ENCODE data around the gene RGL4. TPM values are rescaled to one million over a fixed set of nuclear protein-coding genes. Genes with fewer than 3 reads are reported as not detected.

The RGL4 gene
- total RNA-seq, 1 experiment from 2014 or later = not detected

DNA sequence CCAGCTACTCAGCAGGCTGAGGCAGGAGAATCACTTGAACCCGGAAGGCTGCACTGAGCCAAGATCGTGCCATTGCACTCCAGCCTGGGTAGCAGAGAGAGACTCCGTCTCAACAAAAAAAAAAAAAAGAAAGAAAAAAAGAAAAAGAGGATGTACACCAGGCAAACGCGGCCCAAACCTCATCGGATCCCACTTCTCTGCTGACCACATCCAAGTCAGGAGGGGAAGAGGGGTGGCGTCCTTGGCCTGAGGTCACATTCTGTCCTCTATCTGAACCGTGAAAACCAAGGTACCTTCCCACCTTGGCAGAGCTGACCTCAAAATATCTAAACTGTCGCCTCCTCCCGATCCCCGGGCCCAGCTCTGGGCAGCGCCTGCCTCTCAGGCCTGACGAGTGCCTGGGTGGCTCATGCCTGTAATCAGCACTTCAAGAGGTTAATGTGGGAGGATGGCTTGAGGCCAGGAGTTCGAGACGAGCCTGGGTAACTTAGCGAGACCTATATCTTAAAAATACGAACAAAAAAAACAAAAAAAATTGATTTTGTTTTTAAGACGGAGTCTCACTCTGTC lies 25.1 kb downstream of the RGL4 start:
- no TSS peak for BruUV-seq (replicated peaks)
- intact Hi-C loops (cut with micrococcal nuclease; ENCODE audit: unreplicated experiment) = no loop called here
- H3K9me3 ChIP-seq (ENCODE audit: low read depth, low read length, poor library complexity, severe bottlenecking) = no peaks in the 10 kb centered on the region
- no peak overlapping the region for H3K27ac ChIP-seq (ENCODE audit: low read depth, low read length, poor library complexity, severe bottlenecking)
- ChIA-PET POLR2A (ENCODE audit: low non-redundant PET) (no interaction called here), CTCF (no interaction called here)
- H3K27me3 ChIP-seq (replicated peaks; ENCODE audit: insufficient read depth, low read depth, low read length, poor library complexity) = no peaks in the 10 kb centered on the region
- peaks cover 8% of the 10 kb centered on the region for H3K36me3 ChIP-seq (ENCODE audit: insufficient read depth, low read length, poor library complexity, severe bottlenecking)
- TF ChIP-seq, protein P1, sequence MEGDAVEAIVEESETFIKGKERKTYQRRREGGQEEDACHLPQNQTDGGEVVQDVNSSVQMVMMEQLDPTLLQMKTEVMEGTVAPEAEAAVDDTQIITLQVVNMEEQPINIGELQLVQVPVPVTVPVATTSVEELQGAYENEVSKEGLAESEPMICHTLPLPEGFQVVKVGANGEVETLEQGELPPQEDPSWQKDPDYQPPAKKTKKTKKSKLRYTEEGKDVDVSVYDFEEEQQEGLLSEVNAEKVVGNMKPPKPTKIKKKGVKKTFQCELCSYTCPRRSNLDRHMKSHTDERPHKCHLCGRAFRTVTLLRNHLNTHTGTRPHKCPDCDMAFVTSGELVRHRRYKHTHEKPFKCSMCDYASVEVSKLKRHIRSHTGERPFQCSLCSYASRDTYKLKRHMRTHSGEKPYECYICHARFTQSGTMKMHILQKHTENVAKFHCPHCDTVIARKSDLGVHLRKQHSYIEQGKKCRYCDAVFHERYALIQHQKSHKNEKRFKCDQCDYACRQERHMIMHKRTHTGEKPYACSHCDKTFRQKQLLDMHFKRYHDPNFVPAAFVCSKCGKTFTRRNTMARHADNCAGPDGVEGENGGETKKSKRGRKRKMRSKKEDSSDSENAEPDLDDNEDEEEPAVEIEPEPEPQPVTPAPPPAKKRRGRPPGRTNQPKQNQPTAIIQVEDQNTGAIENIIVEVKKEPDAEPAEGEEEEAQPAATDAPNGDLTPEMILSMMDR (conservative IDR thresholded peaks at IDR 0.05; ENCODE audit: low read depth, low read length) = no peak
- TF ChIP-seq EZH2 (IDR thresholded peaks at IDR 0.05; ENCODE audit: borderline replicate concordance, low read depth, low read length, poor library complexity, severe bottlenecking) = no peak
- DNase-seq (ENCODE audit: low spot score) = no peak
- H3K4me1 ChIP-seq (ENCODE audit: insufficient read depth, low read length, poor library complexity, severe bottlenecking) = peaks cover 4% of the 10 kb centered on the region
- H3K4me3 ChIP-seq (ENCODE audit: low read depth, low read length, poor library complexity, severe bottlenecking) = peak overlapping the region; percentile 89

GRCh38 chr22:23716811-23717801 lies 26.3 kb downstream of the RGL4 start:
- TSS peak; percentile 50 for BruUV-seq (replicated peaks)
- Histone ChIP-seq H3K27ac (ENCODE audit: low read depth, low read length, poor library complexity, severe bottlenecking) (peak overlapping the region; percentile 84), H3K4me3 (ENCODE audit: low read depth, low read length, poor library complexity, severe bottlenecking) (peak overlapping the region; percentile 89), H3K27me3 (replicated peaks; ENCODE audit: insufficient read depth, low read depth, low read length, poor library complexity) (no peaks in the 10 kb centered on the region), H3K36me3 (ENCODE audit: insufficient read depth, low read length, poor library complexity, severe bottlenecking) (peaks cover 8% of the 10 kb centered on the region), H3K4me1 (ENCODE audit: insufficient read depth, low read length, poor library complexity, severe bottlenecking) (peaks cover 4% of the 10 kb centered on the region), H3K9me3 (ENCODE audit: low read depth, low read length, poor library complexity, severe bottlenecking) (no peaks in the 10 kb centered on the region)
- ChIA-PET POLR2A (ENCODE audit: low non-redundant PET) (interaction anchor here (0.6 kb wide), 1 partner anchor 70 kb away, joined by 3 read pairs; no protein-coding TSS in a partner anchor), CTCF (no interaction called here)
- peak; percentile 94 for DNase-seq (ENCODE audit: low spot score)
- TF ChIP-seq, protein P1 (conservative IDR thresholded peaks at IDR 0.05; ENCODE audit: low read depth, low read length) = no peak
- TF ChIP-seq EZH2 (IDR thresholded peaks at IDR 0.05; ENCODE audit: borderline replicate concordance, low read depth, low read length, poor library complexity, severe bottlenecking) = no peak
- intact Hi-C loops (cut with micrococcal nuclease; ENCODE audit: unreplicated experiment) = no loop called here

DNA sequence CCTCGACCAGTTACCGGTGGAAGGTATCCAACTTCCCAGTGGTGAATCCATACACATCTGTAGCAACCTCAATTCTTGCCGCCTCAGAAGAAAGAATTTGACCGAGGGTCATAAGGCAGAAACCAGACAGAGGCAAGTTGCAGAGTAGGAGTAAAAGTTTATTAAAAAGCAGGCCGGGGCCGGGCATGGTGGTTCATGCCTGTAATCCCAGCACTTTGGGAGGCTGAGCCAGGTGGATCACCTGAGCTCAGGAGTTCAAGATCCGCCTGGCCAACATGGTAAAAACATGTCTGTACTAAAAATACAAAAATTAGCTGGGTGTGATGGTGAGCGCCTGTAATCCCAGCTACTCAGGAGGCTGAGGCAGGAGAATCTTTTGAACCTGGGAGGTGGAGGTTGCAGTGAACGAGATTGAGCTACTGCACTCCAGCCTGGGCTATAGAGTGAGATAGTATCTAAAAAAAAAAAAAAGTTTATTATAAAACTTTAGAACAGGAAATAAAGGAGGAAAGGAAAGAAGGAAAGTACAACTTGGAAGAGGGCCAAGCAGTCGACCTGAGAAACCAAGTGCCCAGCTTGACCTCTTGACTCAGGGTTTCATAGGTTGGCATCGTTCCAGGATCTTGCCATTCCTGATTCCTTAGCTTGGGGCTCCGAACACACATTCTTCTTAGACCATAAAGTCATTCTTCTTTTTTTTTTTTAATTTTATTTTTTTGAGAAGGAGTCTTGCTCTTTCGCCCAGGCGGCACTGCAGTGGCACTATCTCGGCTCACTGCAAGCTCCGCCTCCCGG lies 27.8 kb downstream of the RGL4 start:
- Histone ChIP-seq H3K4me3 (ENCODE audit: low read depth, low read length, poor library complexity, severe bottlenecking) (no peak overlapping the region), H3K36me3 (ENCODE audit: insufficient read depth, low read length, poor library complexity, severe bottlenecking) (peaks cover 4% of the 10 kb centered on the region), H3K4me1 (ENCODE audit: insufficient read depth, low read length, poor library complexity, severe bottlenecking) (peaks cover 4% of the 10 kb centered on the region), H3K27me3 (replicated peaks; ENCODE audit: insufficient read depth, low read depth, low read length, poor library complexity) (no peaks in the 10 kb centered on the region), H3K27ac (ENCODE audit: low read depth, low read length, poor library complexity, severe bottlenecking) (no peak overlapping the region), H3K9me3 (ENCODE audit: low read depth, low read length, poor library complexity, severe bottlenecking) (no peaks in the 10 kb centered on the region)
- DNase-seq (ENCODE audit: low spot score) = no peak
- intact Hi-C loops (cut with micrococcal nuclease; ENCODE audit: unreplicated experiment) = no loop called here
- CTCF ChIA-PET = interaction anchor here (0.7 kb wide), 1 partner anchor 354 kb away, joined by 5 read pairs; no protein-coding TSS in a partner anchor
- BruUV-seq (replicated peaks) = no TSS peak
- POLR2A ChIA-PET (ENCODE audit: low non-redundant PET) = no interaction called here
- TF ChIP-seq EZH2 (IDR thresholded peaks at IDR 0.05; ENCODE audit: borderline replicate concordance, low read depth, low read length, poor library complexity, severe bottlenecking) = no peak
- TF ChIP-seq, protein P1 (conservative IDR thresholded peaks at IDR 0.05; ENCODE audit: low read depth, low read length) = no peak

All from A673 (cell line).